CD4-positive, CD25-positive, alpha-beta regulatory T cell (primary cell): Measurements from ENCODE around the gene CALML4. TPM values are rescaled to one million over a fixed set of nuclear protein-coding genes. Genes with fewer than 3 reads are reported as not detected.

ENCODE experiments used
- ATAC-seq, 2 donors: fragments of 150-1000 bp; cut with Tn5 transposase; one replicate each; pipeline ENCODE4 v1.10.0; 2021; ENCODE audit warnings: low read depth in 2 of 2, moderate number of reproducible peaks in 2 of 2, moderate library complexity in 1 of 2
- DNase-seq, 3 donors: peaks; one replicate each; pipeline versions ENCODE4 v3.0.0 to v3.0.0-alpha.2; 2012 to 2022; ENCODE audit warnings: mixed read lengths in 1 of 3
- H3K27ac ChIP-seq: one replicate; pipeline ENCODE4 v1.7.0; 2013; ENCODE audit warnings: mild to moderate bottlenecking, low read length; ENCODE audit not compliant: insufficient read depth, poor library complexity, severe bottlenecking
- H3K27me3 ChIP-seq: one replicate; pipeline ENCODE4 v1.7.0; 2013; ENCODE audit warnings: low read length; ENCODE audit not compliant: control insufficient read depth, insufficient read depth
- H3K36me3 ChIP-seq: one replicate; pipeline ENCODE4 v1.7.0; 2013; ENCODE audit warnings: mild to moderate bottlenecking, low read length, moderate library complexity; ENCODE audit not compliant: control insufficient read depth, insufficient read depth
- H3K4me1 ChIP-seq: 2 replicates; pipeline ENCODE4 v1.7.0; 2013; ENCODE audit warnings: mild to moderate bottlenecking, low read length; ENCODE audit not compliant: insufficient read depth, control insufficient read depth, poor library complexity, severe bottlenecking
- H3K4me3 ChIP-seq: one replicate; pipeline ENCODE4 v1.7.0; 2013; ENCODE audit warnings: low read depth, mild to moderate bottlenecking, low read length, moderate library complexity
- H3K9me3 ChIP-seq, 2 experiments: 1 replicate in 1 of 2; 2 replicates in 1 of 2; pipeline ENCODE4 v1.7.0; 2013; ENCODE audit warnings: low read length in 2 of 2, mild to moderate bottlenecking in 1 of 2, moderate library complexity in 1 of 2; ENCODE audit not compliant: control insufficient read depth in 2 of 2
- H3K27ac Mint-ChIP-seq, 3 donors: one replicate each; pipeline ENCODE4 v1.8.0; 2020 to 2022; ENCODE audit warnings: mild to moderate bottlenecking in 3 of 3, mixed read lengths in 3 of 3, moderate library complexity in 2 of 3
- H3K27me3 Mint-ChIP-seq: one replicate; pipeline ENCODE4 v1.8.0; 2022; ENCODE audit warnings: mild to moderate bottlenecking, mixed read lengths
- H3K36me3 Mint-ChIP-seq: one replicate; pipeline ENCODE4 v1.8.0; 2020; ENCODE audit warnings: mixed read lengths
- H3K4me1 Mint-ChIP-seq, 4 donors: one replicate each; pipeline ENCODE4 v1.8.0; 2020 to 2022; ENCODE audit warnings: mixed read lengths in 4 of 4, mild to moderate bottlenecking in 1 of 4
- H3K4me3 Mint-ChIP-seq, 4 donors: one replicate each; pipeline ENCODE4 v1.8.0; 2020 to 2022; ENCODE audit warnings: mild to moderate bottlenecking in 4 of 4, mixed read lengths in 4 of 4, moderate library complexity in 3 of 4
- H3K9me3 Mint-ChIP-seq, 7 donors: one replicate each; pipeline ENCODE4 v1.8.0; 2020 to 2022; ENCODE audit warnings: mixed read lengths in 7 of 7, mild to moderate bottlenecking in 3 of 7, moderate library complexity in 2 of 7
- polyA plus RNA-seq, 4 donors: library from polyadenylated mRNA; unstranded; fragments of 300-500 nt; fragmentation: Illumina TruSeq; gene quantifications; one replicate each; pipeline ENCODE4 v1.2.3, GENCODE V29; 2021
- total RNA-seq: library from RNA; stranded (reverse); gene quantifications from one replicate; pipeline ENCODE4 v1.2.3, GENCODE V29; 2022

CALML4 gene
- total and polyA plus RNA-seq, 5 donors from 2014 or later, result 0.17 to 3.2 (median 0.78) TPM

- Histone ChIP-seq H3K4me1 (no peaks in the 10 kb centered on the region), H3K27ac (no peak overlapping the region), H3K27me3 (no peaks in the 10 kb centered on the region), H3K36me3 (peaks cover 50% of the 10 kb centered on the region), H3K9me3 (no peaks in the 10 kb centered on the region), H3K4me3 (no peak overlapping the region)
- H3K27ac Mint-ChIP-seq, result no peak overlapping the region
- H3K9me3 Mint-ChIP-seq, result no peaks in the 10 kb centered on the region
- DNase-seq, result no peak
- peaks cover 28% of the 10 kb centered on the region for H3K36me3 Mint-ChIP-seq
- peaks cover 0 to 2% (median 0%) of the 10 kb centered on the region in 4 donors for H3K4me1 Mint-ChIP-seq
- no peaks in the 10 kb centered on the region for H3K27me3 Mint-ChIP-seq
- ATAC-seq, result no peak
- no peak overlapping the region for H3K4me3 Mint-ChIP-seq
These were observed 13.6 kb downstream of the CALML4 start for GRCh38 chr15:68191555-68191954.

- Mint-ChIP-seq H3K4me1 (peaks cover 0 to 2% (median 0%) of the 10 kb centered on the region in 4 donors), H3K9me3 (no peaks in the 10 kb centered on the region), H3K4me3 (no peak overlapping the region), H3K27me3 (no peaks in the 10 kb centered on the region), H3K27ac (peak overlapping the region in 2 of 3 donors; percentile 3 to 39), H3K36me3 (peaks cover 29% of the 10 kb centered on the region)
- Histone ChIP-seq H3K36me3 (peaks cover 64% of the 10 kb centered on the region), H3K4me3 (no peak overlapping the region), H3K27me3 (no peaks in the 10 kb centered on the region), H3K4me1 (no peaks in the 10 kb centered on the region), H3K27ac (no peak overlapping the region), H3K9me3 (no peaks in the 10 kb centered on the region)
- DNase-seq (no peak), ATAC-seq (no peak)
These were observed 15.1 kb downstream of the CALML4 start for GRCh38 chr15:68190048-68190447.

GRCh38 chr15:68188647-68189046, 16.5 kb downstream of the CALML4 start:
- H3K4me3 Mint-ChIP-seq, result no peak overlapping the region

GRCh38 chr15:68187559-68187958, 17.6 kb downstream of the CALML4 start:
- H3K27ac ChIP-seq, result no peak overlapping the region
- DNase-seq (no peak), ATAC-seq (no peak)
- no peak overlapping the region for H3K4me3 ChIP-seq
- H3K4me3 Mint-ChIP-seq, result no peak overlapping the region
- peaks cover 80% of the 10 kb centered on the region for H3K36me3 ChIP-seq
- H3K36me3 Mint-ChIP-seq, result peaks cover 45% of the 10 kb centered on the region
- no peaks in the 10 kb centered on the region for H3K27me3 ChIP-seq
- H3K9me3 Mint-ChIP-seq, result no peaks in the 10 kb centered on the region
- no peaks in the 10 kb centered on the region for H3K9me3 ChIP-seq
- no peaks in the 10 kb centered on the region for H3K27me3 Mint-ChIP-seq
- H3K27ac Mint-ChIP-seq, result peak overlapping the region in 1 of 3 donors; percentile 47
- H3K4me1 Mint-ChIP-seq, result peaks cover 0 to 2% (median under 1%) of the 10 kb centered on the region in 4 donors
- H3K4me1 ChIP-seq, result no peaks in the 10 kb centered on the region

More at GRCh38 chr15:68188647-68189046, 16.5 kb downstream of the CALML4 start:
- H3K27ac Mint-ChIP-seq, result peak overlapping the region in 2 of 3 donors; percentile 20 to 21
- peaks cover 0 to 2% (median under 1%) of the 10 kb centered on the region in 4 donors for H3K4me1 Mint-ChIP-seq
- no peak overlapping the region for H3K4me3 ChIP-seq
- H3K27me3 Mint-ChIP-seq, result no peaks in the 10 kb centered on the region
- no peaks in the 10 kb centered on the region for H3K4me1 ChIP-seq
- peaks cover 77% of the 10 kb centered on the region for H3K36me3 ChIP-seq
- H3K27me3 ChIP-seq, result no peaks in the 10 kb centered on the region
- H3K9me3 Mint-ChIP-seq, result no peaks in the 10 kb centered on the region
- no peaks in the 10 kb centered on the region for H3K9me3 ChIP-seq
- no peak overlapping the region for H3K27ac ChIP-seq
- peaks cover 37% of the 10 kb centered on the region for H3K36me3 Mint-ChIP-seq
- DNase-seq (no peak), ATAC-seq (no peak)

GRCh38 chr15:68186671-68187397, 18.3 kb downstream of the CALML4 start:
- no peaks in the 10 kb centered on the region for H3K4me1 ChIP-seq
- no peak for DNase-seq
- H3K9me3 Mint-ChIP-seq, result no peaks in the 10 kb centered on the region
- peaks cover 41% of the 10 kb centered on the region for H3K36me3 Mint-ChIP-seq
- no peak overlapping the region for H3K4me3 ChIP-seq
- peaks cover 0 to 2% (median under 1%) of the 10 kb centered on the region in 4 donors for H3K4me1 Mint-ChIP-seq
- no peaks in the 10 kb centered on the region for H3K9me3 ChIP-seq
- no peak overlapping the region for H3K4me3 Mint-ChIP-seq
- ATAC-seq, result no peak
- H3K27ac ChIP-seq, result no peak overlapping the region
- H3K27ac Mint-ChIP-seq, result no peak overlapping the region
- no peaks in the 10 kb centered on the region for H3K27me3 ChIP-seq
- H3K27me3 Mint-ChIP-seq, result no peaks in the 10 kb centered on the region
- peaks cover 76% of the 10 kb centered on the region for H3K36me3 ChIP-seq

- no peaks in the 10 kb centered on the region for H3K9me3 ChIP-seq
- Mint-ChIP-seq H3K9me3 (no peaks in the 10 kb centered on the region), H3K36me3 (peaks cover 45% of the 10 kb centered on the region), H3K4me1 (peaks cover 0 to 5% (median 2%) of the 10 kb centered on the region in 4 donors), H3K27me3 (no peaks in the 10 kb centered on the region), H3K27ac (peak overlapping the region in 1 of 3 donors; percentile 52), H3K4me3 (no peak overlapping the region)
- no peak for DNase-seq
- H3K27ac ChIP-seq, result no peak overlapping the region
- ATAC-seq, result no peak
- no peak overlapping the region for H3K4me3 ChIP-seq
- H3K36me3 ChIP-seq, result peaks cover 83% of the 10 kb centered on the region
- no peaks in the 10 kb centered on the region for H3K4me1 ChIP-seq
- no peaks in the 10 kb centered on the region for H3K27me3 ChIP-seq
These were observed 20.3 kb downstream of the CALML4 start for GRCh38 chr15:68184616-68185480.

GRCh38 chr15:68183616-68184315, 21.4 kb downstream of the CALML4 start:
- Mint-ChIP-seq H3K27me3 (no peaks in the 10 kb centered on the region), H3K27ac (no peak overlapping the region), H3K9me3 (no peaks in the 10 kb centered on the region), H3K4me3 (no peak overlapping the region), H3K4me1 (peaks cover 0 to 5% (median 2%) of the 10 kb centered on the region in 4 donors), H3K36me3 (peaks cover 46% of the 10 kb centered on the region)
- Histone ChIP-seq H3K4me3 (no peak overlapping the region), H3K27ac (no peak overlapping the region), H3K27me3 (no peaks in the 10 kb centered on the region), H3K36me3 (peaks cover 85% of the 10 kb centered on the region), H3K4me1 (no peaks in the 10 kb centered on the region), H3K9me3 (no peaks in the 10 kb centered on the region)
- ATAC-seq (no peak), DNase-seq (no peak)
